Activated naive CD8-positive, alpha-beta T cell treated with anti-CD3 and anti-CD28 coated beads, Interleukin-2, amount 50 U/mL, for 24 hours (primary cell): ENCODE results near the gene OR5V1.

Source experiments
- ATAC-seq: fragments of 150-1000 bp; cut with Tn5 transposase; one replicate; pipeline ENCODE4 v1.10.0; 2021
- DNase-seq: peaks from one replicate; pipeline ENCODE4 v3.0.0; 2021
- H3K27ac Mint-ChIP-seq: one replicate; pipeline ENCODE4 v1.8.0; 2021; ENCODE audit warnings: mild to moderate bottlenecking, mixed read lengths
- H3K27me3 Mint-ChIP-seq: one replicate; pipeline ENCODE4 v1.8.0; 2021; ENCODE audit warnings: mixed read lengths
- H3K36me3 Mint-ChIP-seq: one replicate; pipeline ENCODE4 v1.8.0; 2021; ENCODE audit warnings: low read depth, mixed read lengths
- H3K4me1 Mint-ChIP-seq: one replicate; pipeline ENCODE4 v1.8.0; 2021; ENCODE audit warnings: mixed read lengths
- H3K4me3 Mint-ChIP-seq: one replicate; pipeline ENCODE4 v1.8.0; 2021; ENCODE audit warnings: mild to moderate bottlenecking, moderate library complexity, mixed read lengths
- H3K9me3 Mint-ChIP-seq: one replicate; pipeline ENCODE4 v1.8.0; 2021; ENCODE audit warnings: mixed read lengths

OR5V1 gene

DNA sequence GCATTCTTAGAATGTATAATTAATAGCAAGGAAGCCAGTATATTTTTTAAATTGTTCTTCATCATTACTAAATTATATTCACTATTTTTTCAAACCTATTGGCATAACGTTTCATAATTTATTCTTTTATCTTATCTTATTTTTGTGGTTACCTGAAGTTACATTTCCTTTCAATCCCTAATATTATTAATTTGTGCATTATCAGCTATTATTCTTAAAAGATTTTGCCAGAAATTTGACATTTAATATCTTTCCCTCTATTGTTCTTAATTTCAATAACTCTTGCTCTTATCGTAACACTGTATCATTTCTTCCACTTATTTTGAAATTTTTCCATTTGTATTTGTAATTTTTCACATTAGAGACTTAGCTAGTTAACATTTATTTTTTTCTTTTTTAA lies 48.7 kb downstream of the OR5V1 start:
- peaks cover 16% of the 10 kb centered on the region for H3K27me3 Mint-ChIP-seq
- no peaks in the 10 kb centered on the region for H3K4me1 Mint-ChIP-seq
- no peak overlapping the region for H3K27ac Mint-ChIP-seq
- H3K36me3 Mint-ChIP-seq, result no peaks in the 10 kb centered on the region
- no peak overlapping the region for H3K4me3 Mint-ChIP-seq
- DNase-seq (no peak), ATAC-seq (no peak)
- H3K9me3 Mint-ChIP-seq, result no peaks in the 10 kb centered on the region
